Activated T-cell treated with anti-CD3 and anti-CD28 coated beads for 48 hours (primary cell): ENCODE measurements around the gene CR2.
A peak's percentile ranks its signal among the peaks of the same experiment; 100 is the strongest.
"Not testable (repeated sequence)": the region's sequence is repeated elsewhere in the genome, so short reads cannot be mapped to it uniquely, and the experiment has no call there.

Experiments used
- DNase-seq: peaks from one replicate; pipeline ENCODE4 v3.0.0-alpha.2; 2020; ENCODE audit warnings: low read depth

Gene CR2

GRCh38 chr1:207454046-207454964, at the start of gene CR2:
TSS of gene CR2 (plus strand) at chr1:207454328. CDS start at chr1:207454419, 91 bp downstream.
- DNase-seq: peak; percentile 62

GRCh38 chr1:207404849-207405525, 49.1 kb upstream of the CR2 start:
- no peak for DNase-seq

- no peak for DNase-seq
Measured at GRCh38 chr1:207405814-207406213, 48.3 kb upstream of the CR2 start.

GRCh38 chr1:207407655-207408260, 46.4 kb upstream of the CR2 start:
- DNase-seq: no peak

- no peak for DNase-seq
Measured at GRCh38 chr1:207412845-207413244, 41.3 kb upstream of the CR2 start.

GRCh38 chr1:207414606-207415108, 39.5 kb upstream of the CR2 start:
- peak; percentile 27 for DNase-seq

- no peak for DNase-seq
Measured at GRCh38 chr1:207417076-207417475, 37.1 kb upstream of the CR2 start.

GRCh38 chr1:207418351-207418750, 35.8 kb upstream of the CR2 start:
- DNase-seq: no peak

GRCh38 chr1:207420109-207420508, 34.0 kb upstream of the CR2 start:
- DNase-seq: no peak

- no peak for DNase-seq
Measured at GRCh38 chr1:207421078-207421477, 33.0 kb upstream of the CR2 start.

- DNase-seq: no peak
Measured at GRCh38 chr1:207423560-207424292, 30.4 kb upstream of the CR2 start.

GRCh38 chr1:207424570-207425131, 29.5 kb upstream of the CR2 start:
- DNase-seq: no peak

- no peak for DNase-seq
Measured at GRCh38 chr1:207427832-207428585, 26.1 kb upstream of the CR2 start.

- DNase-seq: no peak
Measured at GRCh38 chr1:207428783-207429182, 25.3 kb upstream of the CR2 start.

- no peak for DNase-seq
Measured at GRCh38 chr1:207429963-207430362, 24.2 kb upstream of the CR2 start.

GRCh38 chr1:207430602-207431001, 23.5 kb upstream of the CR2 start:
- DNase-seq: no peak

- DNase-seq: no peak
Measured at GRCh38 chr1:207431508-207431907, 22.6 kb upstream of the CR2 start.

- no peak for DNase-seq
Measured at GRCh38 chr1:207433435-207433834, 20.7 kb upstream of the CR2 start.

GRCh38 chr1:207436746-207437145, 17.4 kb upstream of the CR2 start:
- not testable (repeated sequence) for DNase-seq

- DNase-seq: no peak
Measured at GRCh38 chr1:207440626-207441025, 13.5 kb upstream of the CR2 start.
